ENCODE measurements around the gene SLAIN1. TPM values are rescaled to one million over a fixed set of nuclear protein-coding genes. Genes with fewer than 3 reads are reported as not detected.

Gene SLAIN1
- total and polyA plus RNA-seq, 10 of the 15 experiments (the other 5 are each of a cell fraction or from before 2014, with no cell fraction given): 11.9 to 140 (median 56.9) TPM

GRCh38 chr13:77760893-77761292, 63.4 kb downstream of the SLAIN1 start:
- no peaks in the 10 kb centered on the region for H3K4me1 ChIP-seq (ENCODE audit: control insufficient read depth, insufficient read depth, low read length)
- no peaks in the 10 kb centered on the region; the same call in 2 of the 3 replicates for H3K9me3 ChIP-seq (replicated peaks; ENCODE audit: control insufficient read depth, insufficient read depth, low read length)
- no peak overlapping the region for H3K4me3 ChIP-seq
- no peak overlapping the region for H2AFZ ChIP-seq (ENCODE audit: control insufficient read depth, low read depth, low read length)
- ATAC-seq: no peak
- no peaks in the 10 kb centered on the region for H4K20me1 ChIP-seq (ENCODE audit: control insufficient read depth, insufficient read depth)
- in situ Hi-C loops (cut with MboI): no loop called here
- H3K27ac ChIP-seq (ENCODE audit: control insufficient read depth, insufficient read depth): no peak overlapping the region
- H3K4me2 ChIP-seq (ENCODE audit: control insufficient read depth, insufficient read depth): no peak overlapping the region
- BruUV-seq (replicated peaks): no TSS peak
- peaks cover 3 to 7% of the 10 kb centered on the region in 2 experiments; a peak in 3 of 4 replicates for H3K36me3 ChIP-seq (ENCODE audit: control insufficient read depth in 2 of 2, insufficient read depth in 2 of 2, low read length in 1 of 2)
- TF ChIP-seq CBFB (IDR thresholded peaks at IDR 0.05; ENCODE audit: low read depth): no peak
- no peak for TF ChIP-seq RFX5 (IDR thresholded peaks at IDR 0.05; ENCODE audit: low read depth, low read length)
- no peak for TF ChIP-seq BRCA1 (IDR thresholded peaks at IDR 0.05; ENCODE audit: low read depth, low read length)
- no peak for TF ChIP-seq HDAC2 (IDR thresholded peaks at IDR 0.05)
- TF ChIP-seq E4F1 (IDR thresholded peaks at IDR 0.05; ENCODE audit: borderline replicate concordance, partially characterized antibody): no peak
- TF ChIP-seq BCL3 (IDR thresholded peaks at IDR 0.05; ENCODE audit: borderline replicate concordance, insufficient read depth, low read depth, low read length, poor library complexity, severe bottlenecking): no peak
- no peak for TF ChIP-seq RAD21 (IDR thresholded peaks at IDR 0.05; ENCODE audit: insufficient read depth, low read depth, low read length)
- no peak for TF ChIP-seq USF1 (IDR thresholded peaks at IDR 0.05; ENCODE audit: borderline replicate concordance, extremely low read length, insufficient read depth, low read depth, low read length)
- H3K27me3 ChIP-seq (replicated peaks in 1 of 2; ENCODE audit: control insufficient read depth in 2 of 2, insufficient read depth in 2 of 2, low read length in 1 of 2): no peaks in the 10 kb centered on the region
- ChIA-PET CTCF (interaction anchor here (1.0 kb wide), 1 partner anchor 168 kb away, joined by 4 read pairs; no protein-coding TSS in a partner anchor), RAD21 (ENCODE audit: unreplicated experiment) (no interaction called here), SMC1A (ENCODE audit: uncharacterized antibody, unreplicated experiment) (interaction anchor here (0.6 to 1.0 kb wide), 5 partner anchors 136 to 1211 kb away, joined by 3 to 4 read pairs (median 3); no protein-coding TSS in a partner anchor), POLR2A (no interaction called here)
- no peak for DNase-seq (ENCODE audit: low read depth, low spot score)
- no peak for FAIRE-seq
- no peak overlapping the region for H3K9ac ChIP-seq (ENCODE audit: control insufficient read depth, insufficient read depth, low read length)
- no peaks in the 10 kb centered on the region for H3K79me2 ChIP-seq (ENCODE audit: control insufficient read depth, insufficient read depth, low read length)
- WGBS (ENCODE audit: insufficient coverage, insufficient replicate concordance, low lambda C conversion rate, missing lambda C conversion rate): 97% methylated on average over 8 of the region's 8 CpGs
- intact Hi-C loops (cut with micrococcal nuclease; ENCODE audit: unreplicated experiment): no loop called here

Measured in GM12878 (cell line).